GM18505 (cell line): ENCODE measurements around the gene CCDC106.

ENCODE experiments used
- ATAC-seq: cut with Tn5 transposase; IDR thresholded peaks from one replicate; pipeline ENCODE4 v1.9.1; 2021; ENCODE audit not compliant: unreplicated experiment
- POLR2A ChIP-seq: IDR thresholded peaks from 4 replicates; pipeline ENCODE4 v1.6.1; 2011; ENCODE audit warnings: borderline replicate concordance; ENCODE audit not compliant: insufficient read depth, insufficient read length; ENCODE audit errors: extremely low read depth

The CCDC106 gene

DNA sequence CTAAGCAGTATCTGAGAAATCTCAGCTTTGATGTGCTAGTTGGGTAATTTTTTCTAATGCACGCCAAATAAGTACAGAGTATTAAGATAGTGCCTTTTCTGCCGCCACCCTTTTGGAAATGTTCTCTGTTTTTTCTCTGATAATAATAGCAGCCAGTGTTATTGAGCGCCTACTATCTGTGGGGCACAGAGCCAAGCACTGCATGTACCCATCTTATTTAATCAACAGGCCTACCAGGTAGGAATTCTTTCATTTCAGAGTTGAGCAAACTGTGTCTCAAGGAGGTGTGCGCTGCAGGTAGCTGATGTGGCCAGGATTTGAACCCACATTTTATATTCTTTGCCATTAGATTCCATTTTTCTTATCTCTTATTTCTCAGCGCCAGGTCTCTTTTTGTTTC, 28.4 kb downstream of the CCDC106 start:
- TF ChIP-seq POLR2A = no peak
- ATAC-seq = no peak

DNA sequence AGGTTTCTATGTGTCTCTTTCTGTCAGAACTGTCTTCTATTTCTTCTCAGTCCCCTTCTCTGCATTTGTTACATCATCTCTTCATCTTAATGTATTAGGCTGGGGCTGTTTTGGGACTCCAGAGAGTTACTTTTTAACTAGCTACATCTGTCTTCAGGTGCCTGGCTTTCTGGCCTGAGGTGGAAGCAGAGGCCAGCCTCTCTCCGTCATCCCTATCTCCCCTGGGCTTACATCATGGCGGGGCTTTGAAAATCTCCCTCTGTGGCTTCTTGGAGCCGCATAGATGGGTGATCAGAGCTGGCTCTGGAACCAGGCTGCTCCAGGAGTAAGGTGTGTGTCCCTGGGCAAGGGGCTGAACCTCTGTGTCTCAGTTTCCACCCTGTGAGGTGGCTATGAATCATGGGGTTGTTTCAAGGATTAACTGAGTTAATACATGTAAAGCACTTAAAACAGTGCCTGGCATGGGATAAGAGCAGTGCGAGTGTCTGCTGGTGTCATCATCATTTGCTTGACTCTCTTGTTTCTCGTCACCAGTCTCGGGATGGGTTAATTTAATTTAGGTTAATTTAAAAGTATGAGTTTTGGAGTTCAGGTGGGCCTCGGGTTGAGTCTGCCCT, 29.0 kb downstream of the CCDC106 start:
- TF ChIP-seq POLR2A = no peak
- no peak for ATAC-seq

GRCh38 chr19:55677572-55678028, 29.6 kb downstream of the CCDC106 start:
- TF ChIP-seq POLR2A = no peak
- ATAC-seq = no peak

GRCh38 chr19:55678121-55678671, 30.2 kb downstream of the CCDC106 start:
- peak; percentile 57 for ATAC-seq
- TF ChIP-seq POLR2A = peak; percentile 74

DNA sequence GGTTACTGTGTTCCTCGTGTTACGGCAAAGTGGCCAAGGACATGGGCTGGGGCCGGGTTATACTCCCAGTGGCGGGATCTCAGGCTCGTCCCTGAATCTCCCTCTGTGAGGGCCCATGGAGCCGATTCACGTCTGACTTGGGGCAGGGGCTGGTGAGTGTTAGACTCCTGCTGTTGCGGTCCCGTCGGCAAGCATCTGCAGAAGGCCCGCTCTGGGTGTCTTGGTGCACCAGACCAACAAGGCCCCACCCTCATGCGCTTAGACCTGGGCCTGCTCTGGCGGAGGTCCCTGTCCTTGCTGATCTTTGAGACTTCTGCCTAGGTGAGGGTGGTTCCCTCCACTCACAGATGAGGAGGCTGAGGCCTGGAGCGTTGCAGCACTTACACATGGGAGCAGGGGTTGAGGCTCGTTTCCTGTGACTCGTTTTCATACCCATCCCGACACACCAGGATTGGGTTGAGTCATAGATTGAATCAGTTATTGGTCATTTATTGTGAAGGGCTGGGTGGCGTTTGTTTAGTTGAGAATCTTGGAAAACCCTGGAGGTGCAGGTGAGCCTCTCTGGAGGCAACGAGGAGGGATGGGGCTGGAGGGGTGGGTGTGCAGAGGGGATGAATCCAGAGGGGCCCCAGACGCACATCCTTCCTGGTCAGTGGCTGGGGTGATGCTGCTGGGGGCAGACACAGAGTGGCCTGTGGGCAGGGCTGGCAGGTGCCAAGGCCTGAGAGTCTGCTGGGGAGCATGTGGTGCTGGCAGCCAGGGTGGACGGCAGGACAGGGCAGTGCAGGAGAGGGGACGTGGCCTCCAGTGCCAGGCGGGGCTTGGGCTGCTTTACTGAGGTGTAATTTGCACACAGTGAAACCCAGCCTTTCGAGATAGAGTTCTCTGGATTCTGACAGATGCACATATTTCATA, 31.6 kb downstream of the CCDC106 start:
- ATAC-seq = no peak
- TF ChIP-seq POLR2A = no peak

GRCh38 chr19:55680339-55681130, 32.5 kb downstream of the CCDC106 start:
- no peak for TF ChIP-seq POLR2A
- no peak for ATAC-seq

DNA sequence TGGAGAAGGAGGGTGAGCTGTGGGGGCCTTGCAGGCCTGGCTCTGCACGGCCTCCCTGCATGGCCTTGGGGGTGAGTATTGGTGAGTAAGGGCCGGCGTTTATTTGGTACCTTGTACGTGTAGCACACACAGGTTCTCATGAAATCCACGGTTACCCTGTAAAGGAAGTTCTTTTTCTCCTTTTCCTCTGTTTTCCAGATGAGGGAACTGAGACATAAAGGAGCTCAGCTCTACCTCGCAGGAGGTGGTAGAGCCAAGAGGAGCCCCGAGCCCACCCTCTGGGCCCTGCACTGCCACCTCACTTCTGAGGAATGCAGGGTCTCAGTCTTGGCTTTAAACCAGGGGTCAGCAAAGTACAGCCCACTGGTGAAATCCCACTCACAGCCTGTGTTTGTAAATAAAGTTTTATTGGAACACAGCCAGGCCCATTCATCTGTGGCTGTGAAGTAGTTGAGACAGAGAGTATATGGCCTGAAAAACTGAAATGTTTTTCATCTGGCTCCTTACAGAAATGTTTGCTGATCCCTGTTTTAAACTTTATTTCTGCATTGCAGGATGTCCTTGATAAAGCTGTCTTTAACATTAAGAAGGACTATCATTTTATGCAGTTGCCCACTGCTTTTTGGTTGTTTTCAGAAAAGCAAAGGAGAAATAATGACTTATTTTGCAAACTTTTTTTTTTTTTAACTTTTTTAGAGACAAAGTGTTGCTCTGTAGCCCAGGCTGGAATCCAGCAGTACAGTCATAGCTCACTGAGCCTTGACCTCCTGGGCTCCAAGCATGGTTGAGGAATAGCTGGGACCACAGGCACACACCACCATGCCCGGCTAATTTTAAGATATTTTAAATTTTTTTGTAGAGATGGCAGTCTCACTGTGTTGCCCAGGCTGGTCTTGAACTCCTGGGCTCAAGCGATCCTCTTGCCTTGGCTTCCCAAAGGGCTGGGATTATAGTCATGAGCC, 33.4 kb downstream of the CCDC106 start:
- no peak for TF ChIP-seq POLR2A
- ATAC-seq = no peak

DNA sequence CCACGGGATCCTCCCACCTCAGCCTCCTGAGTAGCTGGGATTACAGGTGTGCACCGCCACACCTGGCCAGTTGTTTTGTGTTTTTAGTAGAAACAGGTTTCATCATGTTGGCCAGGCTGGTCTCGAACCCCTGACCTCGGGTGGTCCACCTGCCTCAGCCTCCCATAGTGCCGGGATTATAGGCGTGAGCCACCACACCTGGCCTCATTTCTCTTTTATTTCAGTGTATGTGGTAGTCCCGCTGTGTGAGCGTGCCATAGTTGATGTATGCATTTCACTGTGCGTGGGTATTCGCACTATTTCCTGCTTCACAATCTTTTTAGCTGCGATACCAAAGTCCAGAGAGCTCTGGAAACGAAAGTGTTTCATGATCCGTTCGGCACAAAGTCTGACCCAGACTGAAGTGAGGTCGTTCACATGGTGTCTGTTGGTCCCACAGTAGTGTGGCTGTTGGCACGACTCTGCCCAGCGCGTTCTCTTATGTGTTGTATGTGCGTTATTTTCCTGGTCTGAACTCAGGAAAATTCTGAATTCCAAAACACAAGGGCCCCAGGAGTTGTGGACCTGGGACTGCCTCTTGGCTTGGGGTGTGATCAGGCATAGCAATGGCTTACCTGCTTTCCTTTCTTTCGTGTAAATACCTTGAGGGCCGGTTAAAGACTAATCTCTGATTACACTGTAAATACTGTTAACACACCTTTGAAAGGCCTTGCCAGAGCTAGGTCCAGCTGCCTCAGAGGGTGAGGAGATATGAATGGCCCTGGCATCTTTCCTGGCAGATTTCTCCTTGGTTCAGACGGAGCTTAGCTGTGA, 35.6 kb downstream of the CCDC106 start:
- TF ChIP-seq POLR2A = no peak
- no peak for ATAC-seq

DNA sequence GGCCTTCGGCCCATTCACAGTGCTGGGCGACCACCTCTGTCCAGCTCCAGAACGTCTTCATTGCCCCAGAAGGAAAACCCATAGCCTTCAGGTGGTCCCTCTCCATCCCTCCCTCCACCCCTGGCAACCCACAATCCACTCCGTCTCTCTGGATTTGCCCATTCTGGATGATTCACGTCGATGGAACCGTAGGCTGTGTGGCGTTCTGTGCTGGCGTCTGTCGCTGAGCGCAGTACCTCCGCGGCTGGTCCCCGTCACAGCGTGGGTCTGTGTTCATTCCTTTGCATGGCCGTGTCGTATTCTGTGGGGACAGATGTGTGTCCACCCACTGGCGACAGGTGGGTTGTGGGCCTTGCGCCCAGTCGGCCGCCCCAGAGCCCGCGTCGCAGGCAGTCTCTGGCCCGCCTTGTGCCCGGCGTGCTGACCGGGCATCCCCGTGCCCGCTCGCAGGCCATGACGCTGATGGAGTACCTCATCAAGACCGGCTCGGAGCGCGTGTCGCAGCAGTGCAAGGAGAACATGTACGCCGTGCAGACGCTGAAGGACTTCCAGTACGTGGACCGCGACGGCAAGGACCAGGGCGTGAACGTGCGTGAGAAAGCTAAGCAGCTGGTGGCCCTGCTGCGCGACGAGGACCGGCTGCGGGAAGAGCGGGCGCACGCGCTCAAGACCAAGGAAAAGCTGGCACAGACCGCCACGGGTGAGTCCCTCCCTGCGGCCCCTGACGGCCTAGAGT, 37.1 kb downstream of the CCDC106 start:
- no peak for ATAC-seq
- no peak for TF ChIP-seq POLR2A

- no peak for ATAC-seq
- no peak for TF ChIP-seq POLR2A
These were observed 37.8 kb downstream of the CCDC106 start for GRCh38 chr19:55685776-55686175.
